NCI-H1436 treated with DMSO at 0.1 percent for 48 hours (cell line): ENCODE data around the gene CHRNE.

Experiments used
- DNase-seq: peaks from one replicate; lab custom pipeline; 2025; lab: John Stamatoyannopoulos, UW

Gene CHRNE

GRCh38 chr17:4903051-4903818 is at the start of gene CHRNE:
Gene CHRNE, minus strand, starts transcription at chr17:4903098. Its CDS starts 35 bp downstream, at chr17:4903063.
- DNase-seq, result no peak

DNA sequence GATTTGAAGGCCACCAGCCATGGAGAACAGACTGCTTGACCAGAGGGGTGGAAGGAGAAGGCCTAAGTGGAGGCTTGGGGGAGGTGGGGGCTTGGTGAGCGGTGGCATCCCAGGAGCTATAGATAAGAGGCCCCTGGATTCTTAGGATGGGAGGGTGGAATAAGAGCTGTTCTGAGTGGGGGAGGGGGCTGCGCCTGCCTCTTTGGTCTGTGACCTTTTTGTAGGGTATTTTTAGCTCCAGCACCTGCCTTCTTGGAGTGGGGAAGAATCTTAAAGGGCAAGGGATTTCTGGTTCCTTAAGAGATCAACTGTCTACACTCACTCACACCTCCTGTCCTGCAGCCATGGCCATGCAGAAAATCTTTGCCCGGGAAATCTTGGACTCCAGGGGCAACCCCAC is 48.6 kb upstream of the CHRNE start:
- DNase-seq, result no peak

- DNase-seq, result peak; percentile 26
These were observed 47.9 kb upstream of the CHRNE start, which contains the start of gene ENO3 for GRCh38 chr17:4950746-4951204. Gene ENO3, plus strand, starts transcription at chr17:4951119. Its CDS starts 711 bp downstream, at chr17:4951830.

- DNase-seq, result no peak
These were observed 47.3 kb upstream of the CHRNE start for GRCh38 chr17:4950075-4950745.

DNA sequence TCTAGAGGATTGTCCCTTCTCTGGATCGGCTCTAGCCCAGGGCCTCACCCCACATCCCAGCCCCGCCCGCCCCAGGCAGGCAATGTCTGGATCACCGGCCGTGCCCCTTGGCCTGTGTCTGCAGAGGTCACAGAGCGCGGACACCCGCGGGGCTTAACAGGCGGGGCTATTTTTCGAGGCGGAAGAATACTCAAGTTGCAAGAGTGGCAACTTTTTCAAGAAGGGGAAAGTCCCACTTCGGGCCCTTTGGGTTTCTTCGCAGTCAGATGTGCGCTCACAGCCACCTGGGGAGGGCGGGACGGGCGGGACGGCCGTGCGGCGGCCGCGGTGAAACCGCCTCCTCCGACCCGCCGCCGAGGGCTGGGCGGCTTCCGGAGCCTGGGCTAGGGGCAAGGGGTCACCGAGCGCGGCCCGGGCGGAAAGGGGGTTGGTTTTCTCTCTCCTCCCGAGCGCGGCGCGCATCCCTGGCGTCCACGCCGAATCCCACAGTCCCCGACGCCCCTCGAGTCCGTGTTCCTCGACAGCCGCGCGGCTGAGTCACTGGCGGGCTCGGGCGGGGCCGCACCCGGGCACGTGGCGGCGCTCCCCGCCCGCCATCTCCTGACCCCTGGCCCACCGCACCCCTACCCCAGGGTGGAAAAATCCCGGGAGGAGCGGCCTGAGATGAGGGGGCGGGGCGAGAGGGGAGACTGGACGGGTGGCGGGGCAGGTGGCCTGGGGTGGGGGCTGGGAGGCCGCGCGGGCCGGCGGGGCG is 46.6 kb upstream of the CHRNE start:
- DNase-seq, result no peak

GRCh38 chr17:4948931-4949320 is 46.0 kb upstream of the CHRNE start:
- peak; percentile 36 for DNase-seq

DNA sequence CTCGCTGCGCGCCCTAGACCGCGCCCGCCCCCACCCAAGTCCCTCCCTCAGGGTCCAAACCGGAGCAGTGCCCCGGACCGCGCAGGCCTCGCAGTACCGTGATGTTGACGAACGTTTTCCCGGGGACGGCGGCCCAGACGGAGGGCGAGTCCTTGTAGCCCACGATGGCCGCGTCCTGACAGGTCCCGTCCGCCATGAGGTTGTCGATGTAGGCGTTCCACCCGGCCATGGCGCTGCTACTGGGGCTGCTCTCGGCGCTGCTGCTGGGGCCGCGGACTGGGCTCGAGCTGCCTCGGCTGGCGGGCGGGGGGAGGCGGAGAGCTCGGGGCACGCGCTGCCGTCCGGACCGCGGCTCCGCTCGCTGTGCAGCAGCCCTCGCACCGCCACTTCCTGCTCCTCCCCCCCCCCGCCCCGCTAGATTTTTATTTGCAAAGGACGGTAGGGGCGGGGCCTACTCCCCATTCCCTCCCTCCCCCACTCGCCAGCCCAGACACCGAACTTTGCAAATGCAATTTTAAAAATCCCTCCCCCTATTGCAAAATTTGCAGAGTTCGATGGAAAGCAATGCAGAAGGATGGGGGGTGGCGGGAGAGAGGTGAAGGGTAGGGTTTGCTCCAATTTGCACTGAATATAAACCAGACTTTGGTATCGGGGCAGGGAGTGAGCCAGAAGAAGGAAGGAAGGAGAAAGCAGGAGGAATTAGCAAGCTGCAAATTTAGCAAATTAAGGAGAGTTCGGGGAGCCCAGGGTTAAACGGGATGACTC is 45.5 kb upstream of the CHRNE start, which contains the start of gene PFN1:
Gene PFN1 (minus strand): TSS at position 365 of the 765 bp plus-strand sequence. CDS start 136 bp downstream, at position 229.
- peak; percentile 55 for DNase-seq

DNA sequence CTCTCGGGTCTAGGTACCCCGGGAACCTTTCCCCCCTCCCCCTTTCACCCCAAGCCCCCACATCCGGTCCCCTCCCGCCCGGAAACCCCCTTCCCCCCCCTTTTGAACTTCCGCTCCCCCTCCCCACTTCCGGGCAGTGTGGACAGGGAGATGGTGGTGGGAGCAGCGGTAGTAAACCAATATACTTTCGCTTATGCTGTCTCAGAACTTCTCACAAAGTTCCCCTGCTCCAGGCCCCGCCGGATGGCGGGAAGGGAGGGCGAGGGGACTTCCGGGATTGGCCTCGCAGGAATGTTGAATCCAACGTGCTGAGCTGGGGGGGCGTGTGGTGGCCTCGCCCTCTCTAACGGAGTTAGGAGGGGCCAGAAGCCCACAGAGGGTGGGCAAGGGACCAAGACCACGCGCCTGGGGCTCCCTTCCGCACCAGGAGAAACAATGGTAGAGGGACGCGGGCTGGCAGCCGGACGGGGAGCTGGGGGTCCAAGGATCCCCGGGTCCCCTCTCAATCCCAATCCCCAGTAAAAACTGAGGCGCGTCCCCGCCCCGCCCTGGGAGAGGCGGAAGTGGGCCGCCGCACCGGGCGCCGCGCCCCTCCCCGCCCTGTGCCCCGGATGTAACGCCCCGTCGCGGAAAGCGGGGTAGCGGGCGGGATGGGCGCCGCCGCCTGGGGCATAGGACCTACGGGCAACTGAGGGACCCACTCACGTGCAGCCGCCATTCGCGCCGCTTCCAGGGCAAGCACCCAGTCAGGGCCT is 44.7 kb upstream of the CHRNE start:
- DNase-seq, result no peak

- DNase-seq, result no peak
These were observed 44.1 kb upstream of the CHRNE start for GRCh38 chr17:4947010-4947410.

- DNase-seq, result no peak
These were observed 43.5 kb upstream of the CHRNE start for GRCh38 chr17:4946312-4946976.

DNA sequence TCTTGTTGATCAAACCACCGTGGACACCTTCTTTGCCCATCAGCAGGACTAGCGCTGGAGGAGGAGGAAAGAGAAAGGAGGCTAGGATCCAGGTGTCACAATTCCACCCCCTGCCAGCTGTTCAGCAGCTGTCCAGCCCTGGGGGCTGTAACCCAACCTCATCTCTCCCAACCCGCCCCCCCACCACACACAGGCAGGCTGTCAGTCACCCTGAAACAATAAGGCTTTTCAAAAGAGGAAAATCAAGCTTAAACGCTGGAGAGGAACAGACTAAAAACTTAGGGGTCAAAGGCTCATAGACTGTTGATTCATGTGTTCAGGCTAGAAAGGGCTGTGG is 43.0 kb upstream of the CHRNE start:
- no peak for DNase-seq

- DNase-seq, result no peak
These were observed 42.5 kb upstream of the CHRNE start for GRCh38 chr17:4945176-4945943.

GRCh38 chr17:4944554-4945175 is 41.8 kb upstream of the CHRNE start:
- no peak for DNase-seq

GRCh38 chr17:4944163-4944553 is 41.3 kb upstream of the CHRNE start:
- no peak for DNase-seq

DNA sequence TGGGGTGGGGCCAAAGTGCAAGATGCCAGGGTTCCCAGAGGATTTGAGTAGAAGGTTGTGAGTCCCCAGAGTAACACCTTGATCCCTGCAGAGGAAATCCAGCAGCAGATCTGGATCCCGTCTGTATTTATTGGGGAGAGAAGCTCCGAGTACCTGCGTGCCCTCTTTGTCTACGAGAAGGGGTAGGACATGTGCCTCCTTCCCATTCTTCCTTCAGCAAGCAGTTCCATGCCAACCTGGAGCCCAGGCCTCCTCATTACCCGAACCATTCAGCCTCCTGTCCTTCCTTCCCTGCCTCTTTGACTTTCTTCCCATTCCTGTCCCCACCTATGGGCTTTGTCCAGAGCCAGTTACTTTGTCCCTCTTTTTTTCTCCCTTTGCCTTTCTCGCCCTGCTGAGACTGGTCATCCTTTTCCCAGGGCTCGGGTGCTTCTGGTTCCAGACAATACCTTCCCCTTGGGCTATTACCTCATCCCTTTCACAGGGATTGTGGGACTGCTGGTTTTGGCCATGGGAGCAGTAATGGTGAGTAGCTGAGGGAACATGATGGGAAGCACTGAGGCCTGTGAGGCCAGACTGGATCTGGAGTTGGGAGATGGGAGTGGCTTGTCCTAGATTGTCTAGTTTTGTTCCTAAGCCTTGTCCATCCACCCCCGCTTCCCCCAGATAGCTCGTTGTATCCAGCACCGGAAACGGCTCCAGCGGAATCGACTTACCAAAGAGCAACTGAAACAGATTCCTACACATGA is 40.0 kb upstream of the CHRNE start:
- DNase-seq, result no peak

- no peak for DNase-seq
These were observed 38.4 kb upstream of the CHRNE start for GRCh38 chr17:4941319-4941610.

DNA sequence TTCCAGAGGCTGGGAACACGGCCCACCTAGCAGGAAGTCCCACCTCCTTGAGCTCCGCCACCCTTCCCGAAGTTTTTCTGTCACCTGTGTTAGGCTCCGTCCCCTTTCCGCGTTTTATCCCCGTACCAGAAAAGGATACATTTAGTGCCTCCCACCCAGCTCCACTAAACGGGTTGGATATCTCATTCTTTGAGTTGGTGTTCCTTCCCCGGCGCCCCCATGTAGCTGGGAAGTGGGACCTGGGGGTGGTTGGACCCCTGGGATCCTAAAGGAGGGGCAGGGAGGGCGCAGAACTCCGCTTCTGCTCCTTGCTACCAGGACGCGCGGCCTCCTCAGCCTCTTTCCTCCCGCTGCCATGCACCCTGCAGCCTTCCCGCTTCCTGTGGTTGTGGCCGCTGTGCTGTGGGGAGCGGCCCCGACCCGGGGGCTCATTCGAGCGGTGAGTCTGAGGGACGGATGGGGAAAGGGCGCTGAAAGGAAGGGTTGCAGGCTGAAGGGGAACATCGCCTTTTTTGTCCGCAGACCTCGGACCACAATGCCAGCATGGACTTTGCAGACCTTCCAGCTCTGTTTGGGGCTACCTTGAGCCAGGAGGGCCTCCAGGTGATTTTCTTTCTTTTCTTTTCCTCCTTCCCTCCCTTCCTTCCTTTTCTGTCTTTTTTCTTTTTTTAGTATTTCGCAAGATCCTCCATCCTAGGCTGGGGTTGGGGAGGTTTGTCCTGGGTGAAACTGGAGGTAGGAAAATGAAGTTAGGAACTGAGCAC is 37.8 kb upstream of the CHRNE start:
- DNase-seq, result no peak
